Stimulated activated CD8-positive, alpha-beta memory T cell treated with anti-CD3 and anti-CD28 coated beads, Interleukin-4, amount 100 ng/mL, for 1 hour (primary cell): ENCODE results near the gene BCL2A1.
"Not testable (repeated sequence)": the region's sequence is repeated elsewhere in the genome, so short reads cannot be mapped to it uniquely, and the experiment has no call there.

Source experiments
- DNase-seq, 2 donors: peaks; one replicate each; pipeline ENCODE4 v3.0.0-alpha.2; 2020; ENCODE audit warnings: low read depth in 2 of 2, low spot score in 1 of 2

Gene BCL2A1

GRCh38 chr15:79962178-79962577 lies 8.8 kb downstream of the BCL2A1 start:
- DNase-seq: no peak

GRCh38 chr15:79960502-79961212 lies 10.3 kb downstream of the BCL2A1 start:
- no peak for DNase-seq

- no peak for DNase-seq
These were observed 13.3 kb downstream of the BCL2A1 start for GRCh38 chr15:79957741-79958140.

- DNase-seq: no peak
These were observed 14.5 kb downstream of the BCL2A1 start for GRCh38 chr15:79956354-79956939.

DNA sequence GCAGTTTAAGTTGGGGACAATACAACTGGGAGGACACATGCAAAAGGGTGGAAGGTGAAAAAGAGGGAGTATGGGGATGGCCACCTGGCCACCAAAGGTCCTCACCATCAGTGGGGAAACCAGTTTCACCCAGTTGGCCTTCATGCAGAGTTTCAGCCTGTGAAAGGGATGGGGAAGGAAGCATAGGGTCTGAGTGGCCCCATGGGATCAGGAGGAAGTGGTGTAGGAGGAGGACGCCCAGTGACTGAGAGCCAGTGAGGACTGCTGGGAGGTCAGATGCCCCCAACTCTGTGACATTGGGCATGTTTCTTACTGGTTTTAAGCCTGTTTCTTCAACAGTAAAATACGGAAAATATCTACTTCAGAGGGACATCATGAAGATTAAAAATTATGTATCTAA lies 16.3 kb downstream of the BCL2A1 start:
- no peak for DNase-seq

DNA sequence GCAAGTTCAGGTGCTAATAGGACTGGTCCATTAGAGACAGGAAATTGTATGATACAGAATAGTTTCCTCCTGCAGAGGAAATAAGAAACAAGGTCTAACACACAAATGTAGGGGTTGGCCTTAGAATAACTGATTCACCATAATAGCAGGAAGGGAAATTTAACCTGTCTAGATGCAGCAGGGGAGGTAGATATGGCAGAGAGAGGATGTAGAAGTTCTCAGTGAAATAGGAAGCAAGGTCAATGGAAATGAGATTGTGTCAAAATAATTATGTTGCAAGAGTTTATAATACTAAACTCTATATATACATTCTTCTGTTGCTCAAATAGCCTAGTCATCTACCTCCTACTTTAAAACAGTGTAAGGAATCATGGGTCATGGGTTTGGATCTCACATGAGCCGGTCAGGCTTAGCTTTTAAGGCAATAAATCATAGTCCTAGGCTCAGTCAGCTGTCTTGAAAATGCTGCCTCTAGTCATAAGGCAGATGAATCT lies 17.0 kb downstream of the BCL2A1 start:
- no peak for DNase-seq

GRCh38 chr15:79952329-79952728 lies 18.7 kb downstream of the BCL2A1 start:
- DNase-seq: no peak

DNA sequence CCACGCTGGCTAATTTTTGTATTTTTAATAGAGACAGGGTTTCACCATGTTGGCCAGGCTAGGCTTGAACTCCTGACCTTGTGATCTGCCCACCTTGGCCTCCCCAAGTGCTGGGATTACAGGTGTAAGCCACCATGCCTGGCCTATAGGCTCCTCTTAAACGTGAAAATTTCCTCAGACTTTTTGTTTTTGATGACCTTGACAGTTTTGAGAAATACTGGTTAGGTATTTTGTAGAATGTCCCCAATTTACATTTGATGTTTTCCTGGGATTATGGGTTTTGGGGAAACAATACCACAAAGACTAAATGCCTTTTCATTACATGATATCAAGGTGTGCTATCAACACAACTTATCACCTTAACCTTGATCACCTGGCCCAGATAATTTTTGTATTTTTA lies 20.7 kb downstream of the BCL2A1 start:
- DNase-seq: no peak

GRCh38 chr15:79948761-79949160 lies 22.2 kb downstream of the BCL2A1 start:
- no peak for DNase-seq

DNA sequence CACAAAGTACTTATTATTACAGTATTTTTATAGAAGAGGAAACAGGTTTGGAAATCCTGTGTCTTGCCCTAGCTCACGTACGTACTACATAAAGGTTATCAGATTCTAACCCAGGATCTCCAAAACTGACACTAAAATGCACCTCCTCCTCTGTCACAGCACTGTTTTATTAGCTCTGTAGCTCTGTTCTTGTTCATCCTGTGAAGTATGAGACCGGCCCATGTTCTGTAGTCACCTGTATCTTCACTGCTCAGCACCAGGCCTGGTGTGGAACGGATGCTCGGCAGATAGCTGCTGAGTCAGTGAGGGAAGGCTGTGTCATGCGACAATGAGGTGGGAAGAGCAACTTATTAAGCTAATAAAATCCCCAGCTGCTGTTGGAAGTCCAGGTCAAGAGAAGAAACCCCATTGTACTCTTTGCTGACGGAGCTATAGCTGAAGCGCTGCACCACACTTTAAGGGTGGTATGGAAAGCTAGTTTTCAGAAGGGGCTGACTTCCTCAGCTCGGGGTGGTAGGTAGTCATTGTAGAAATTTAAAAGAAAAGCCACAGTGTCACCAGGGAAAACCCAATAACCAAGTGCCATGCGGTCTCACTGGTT lies 22.8 kb downstream of the BCL2A1 start:
- DNase-seq: no peak

DNA sequence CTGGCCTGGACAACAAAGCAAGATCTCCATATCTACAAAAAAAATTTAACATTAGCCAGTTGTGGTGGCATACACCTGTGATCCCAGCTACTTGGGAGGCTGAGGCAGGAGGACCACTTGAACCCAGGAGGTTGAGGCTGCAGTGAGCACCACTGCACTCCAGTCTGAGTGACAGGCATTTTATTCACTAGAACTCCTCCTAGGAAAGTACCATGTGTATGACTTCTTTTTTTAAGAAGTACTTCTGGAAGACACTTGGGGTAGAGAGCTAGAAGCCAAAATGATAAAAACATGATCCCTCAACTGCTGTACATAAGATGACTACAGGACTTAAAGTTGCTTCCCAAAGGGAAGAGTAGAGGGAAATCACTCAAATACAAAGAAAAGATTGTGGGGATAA lies 24.0 kb downstream of the BCL2A1 start:
- no peak for DNase-seq

GRCh38 chr15:79944622-79945021 lies 26.4 kb downstream of the BCL2A1 start:
- no peak for DNase-seq

DNA sequence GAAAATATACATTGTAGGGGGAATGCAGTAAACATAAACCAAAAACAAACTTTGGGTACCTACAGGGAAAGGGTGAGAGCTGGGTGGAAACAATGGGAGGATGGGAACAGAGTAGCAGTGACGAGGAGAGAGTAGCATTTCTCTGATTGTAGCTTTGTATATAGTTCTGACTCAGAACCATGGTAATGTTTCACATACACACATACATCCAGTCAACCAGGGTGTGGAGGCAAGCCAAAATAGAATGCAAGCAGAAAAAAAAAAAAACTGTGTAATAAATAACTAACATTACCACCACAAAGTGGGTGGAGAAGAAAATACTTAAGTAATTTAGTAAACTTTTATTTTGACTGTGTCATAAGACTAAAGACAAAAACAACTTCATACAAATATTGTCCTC lies 27.2 kb downstream of the BCL2A1 start:
- no peak for DNase-seq

- DNase-seq: no peak
These were observed 28.1 kb downstream of the BCL2A1 start for GRCh38 chr15:79942741-79943481.

GRCh38 chr15:79939399-79939798 lies 31.6 kb downstream of the BCL2A1 start:
- no peak for DNase-seq

DNA sequence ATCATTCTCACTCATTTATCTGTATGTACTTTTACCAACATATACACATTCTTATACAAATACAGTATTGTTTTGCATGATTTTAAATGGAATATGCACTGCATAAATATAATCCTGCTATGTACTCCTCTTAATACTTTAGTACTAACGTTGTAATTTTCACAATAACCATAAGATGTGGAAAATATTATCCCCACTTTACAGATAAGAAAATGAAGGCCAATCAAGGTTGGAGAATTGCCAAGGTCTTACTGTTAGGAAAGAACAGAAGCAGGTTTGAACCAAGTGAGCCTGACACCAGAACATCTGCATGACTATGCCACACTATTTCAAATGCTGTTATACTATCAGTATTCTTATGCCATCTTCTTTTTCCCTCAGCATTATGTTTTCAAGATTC lies 32.9 kb downstream of the BCL2A1 start:
- no peak for DNase-seq

DNA sequence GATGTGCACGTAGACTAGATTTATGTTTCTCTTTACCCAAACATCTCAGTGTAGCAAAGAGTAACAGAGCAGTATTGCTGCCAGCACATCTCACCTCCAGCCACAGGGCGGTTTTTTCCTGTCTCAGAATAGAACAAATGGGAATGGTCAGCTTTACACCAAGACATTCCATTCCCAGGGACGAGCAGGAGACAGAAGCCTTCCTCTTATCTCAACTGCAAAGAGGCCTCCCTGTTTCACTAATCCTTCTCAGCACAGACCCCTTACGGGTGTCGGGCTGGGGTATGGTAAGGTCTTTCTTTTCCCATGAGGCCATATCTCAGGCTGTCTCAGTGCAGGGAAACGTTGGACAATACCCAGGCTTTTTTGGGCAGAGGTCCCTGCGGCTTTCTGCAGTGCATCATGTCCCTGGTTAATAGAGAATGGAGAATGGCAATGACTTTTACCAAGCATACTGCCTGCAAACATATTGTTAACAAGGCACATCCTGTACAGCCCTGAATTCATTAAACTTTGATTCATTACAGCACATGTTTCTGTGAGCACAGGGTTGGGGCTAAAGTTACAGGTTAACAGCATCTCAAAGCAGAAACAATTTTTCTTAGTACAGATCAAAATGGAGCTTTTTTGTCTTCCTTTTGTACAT lies 35.3 kb downstream of the BCL2A1 start:
- DNase-seq: not testable (repeated sequence)

DNA sequence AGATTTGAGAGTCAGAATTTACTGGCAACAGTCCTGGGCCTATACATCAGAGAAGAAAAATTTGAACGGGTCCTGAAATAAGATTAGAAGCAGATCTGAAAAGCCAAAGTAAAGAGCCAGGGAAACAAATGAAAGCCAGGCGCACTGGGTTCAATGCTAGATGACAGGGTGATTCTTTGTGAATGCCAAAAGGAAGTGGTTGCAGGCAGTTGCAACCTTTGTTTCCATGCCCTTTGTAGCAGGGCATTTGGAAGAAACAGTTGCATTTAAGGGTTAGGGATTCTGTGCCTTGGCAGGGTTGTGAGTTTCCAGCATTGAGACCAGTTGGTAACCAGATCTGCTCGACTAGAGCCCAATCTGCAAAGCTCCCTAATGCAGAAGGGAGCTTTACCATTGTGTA lies 37.8 kb downstream of the BCL2A1 start:
- no peak for DNase-seq

- DNase-seq: no peak
These were observed 38.5 kb downstream of the BCL2A1 start for GRCh38 chr15:79932447-79932846.

DNA sequence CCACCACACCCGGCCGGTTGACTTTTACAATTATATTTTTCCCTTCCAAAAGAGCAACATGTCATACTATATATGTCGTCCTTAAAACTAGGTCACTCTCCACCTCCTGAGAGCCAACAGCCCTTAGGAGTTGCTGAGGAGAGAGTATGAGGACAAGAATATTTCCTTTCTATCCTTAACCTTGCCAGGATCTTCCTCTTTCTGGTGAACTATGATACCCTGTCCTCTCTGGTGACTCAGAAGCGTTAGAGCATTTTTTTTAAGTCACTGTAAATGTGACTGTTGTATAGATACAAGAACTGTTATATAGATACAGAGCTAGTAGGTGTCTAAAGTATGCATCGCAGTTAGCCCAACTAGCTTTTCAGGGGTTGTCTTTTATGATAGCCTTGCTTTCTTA lies 40.5 kb downstream of the BCL2A1 start:
- no peak for DNase-seq

- no peak for DNase-seq
These were observed 41.6 kb downstream of the BCL2A1 start for GRCh38 chr15:79929412-79929811.
